NAMALWA (cell line): ENCODE data around the gene CDH4.
A peak's percentile ranks its signal among the peaks of the same experiment; 100 is the strongest.
"Not testable (repeated sequence)": the region's sequence is repeated elsewhere in the genome, so short reads cannot be mapped to it uniquely, and the experiment has no call there.

Source experiments
- DNase-seq: peaks from one replicate; pipeline ENCODE4 v3.0.0-alpha.2; 2015; ENCODE audit warnings: low spot score

CDH4 gene

GRCh38 chr20:61253640-61254511, 1.8 kb downstream of the CDH4 start:
- DNase-seq = no peak

GRCh38 chr20:61254881-61255626, 3.0 kb downstream of the CDH4 start:
- DNase-seq = no peak

- DNase-seq = no peak
Measured at GRCh38 chr20:61256365-61256764, 4.3 kb downstream of the CDH4 start.

GRCh38 chr20:61256824-61257223, 4.8 kb downstream of the CDH4 start:
- no peak for DNase-seq

DNA sequence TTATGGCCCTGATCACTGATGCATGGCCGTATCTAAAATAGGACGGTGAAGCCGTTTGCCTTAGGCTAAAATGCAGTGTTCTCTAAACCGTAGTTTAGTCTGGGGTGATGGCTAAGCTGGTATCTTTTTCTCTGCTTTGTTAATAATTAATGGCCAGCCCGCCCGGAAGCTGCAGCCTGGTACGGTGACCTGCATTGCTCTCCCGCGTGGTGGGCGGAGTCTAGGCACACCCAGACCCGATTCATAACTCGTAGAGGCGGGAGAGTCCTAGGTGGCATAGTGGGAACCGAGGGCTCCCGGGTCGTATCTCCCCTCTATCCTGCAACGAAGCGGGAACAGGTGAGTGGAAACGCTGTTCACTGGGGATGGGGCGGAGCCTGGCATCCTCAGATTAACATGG, 5.5 kb downstream of the CDH4 start:
- DNase-seq = no peak

DNA sequence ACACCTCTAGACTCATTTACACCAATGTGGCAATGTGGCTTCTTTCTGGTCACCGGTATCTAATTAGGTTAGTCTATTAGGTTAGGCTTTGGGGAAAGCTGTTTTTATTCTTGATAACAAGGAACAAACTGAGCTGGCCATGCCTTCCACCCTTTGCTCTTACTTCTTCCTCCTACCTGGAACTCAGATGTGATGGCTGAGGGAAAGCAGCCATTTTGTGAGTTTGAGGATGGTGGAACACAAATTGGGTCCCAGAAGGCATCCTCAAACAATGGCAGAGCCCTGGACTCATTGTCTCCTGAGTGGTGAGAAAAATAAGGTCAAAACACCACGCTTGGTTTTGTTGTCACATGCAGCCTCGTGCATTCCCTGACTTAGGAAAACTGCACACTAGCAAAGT, 7.7 kb downstream of the CDH4 start:
- no peak for DNase-seq

GRCh38 chr20:61260905-61261304, 8.8 kb downstream of the CDH4 start:
- no peak for DNase-seq

DNA sequence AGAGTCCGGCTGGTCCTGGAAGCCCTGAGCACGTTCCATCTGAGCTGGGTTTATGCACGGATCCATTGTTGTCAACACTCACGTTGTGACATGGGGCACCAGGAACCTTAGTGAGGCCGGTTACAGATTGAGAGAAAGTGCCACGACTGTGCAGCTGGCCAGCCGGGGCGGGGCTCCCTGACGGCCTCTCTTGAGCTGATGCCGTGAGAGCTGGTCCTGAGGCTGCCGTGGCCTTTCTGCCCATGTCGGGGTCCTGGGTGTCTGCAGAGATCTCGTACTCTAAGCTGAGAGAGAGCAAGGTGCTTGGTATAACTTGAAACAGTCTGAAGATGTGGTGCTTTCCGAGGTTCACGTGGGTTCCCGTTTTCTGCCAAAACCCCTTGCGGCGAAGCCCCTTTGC, 10.0 kb downstream of the CDH4 start:
- DNase-seq = no peak

DNA sequence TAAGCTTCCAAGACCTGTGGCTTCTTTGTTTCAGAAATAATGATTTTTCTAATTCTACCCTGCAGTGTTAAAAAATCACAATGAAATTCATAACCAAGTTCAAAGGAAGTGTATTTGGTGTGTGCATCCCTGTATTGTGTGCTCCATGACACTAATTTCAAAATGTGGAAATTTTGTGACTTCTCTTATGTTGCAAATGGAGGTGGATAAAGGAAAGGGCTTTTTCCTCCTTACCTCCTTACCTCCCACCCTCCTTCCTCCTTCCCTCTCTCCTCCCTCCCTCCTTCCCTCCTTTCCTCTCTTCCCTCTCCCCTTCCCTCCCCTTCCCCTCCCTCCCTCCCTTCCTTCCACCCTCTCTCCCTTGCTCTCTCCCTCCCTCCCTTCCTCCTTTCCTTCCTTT, 10.5 kb downstream of the CDH4 start:
- no peak for DNase-seq

DNA sequence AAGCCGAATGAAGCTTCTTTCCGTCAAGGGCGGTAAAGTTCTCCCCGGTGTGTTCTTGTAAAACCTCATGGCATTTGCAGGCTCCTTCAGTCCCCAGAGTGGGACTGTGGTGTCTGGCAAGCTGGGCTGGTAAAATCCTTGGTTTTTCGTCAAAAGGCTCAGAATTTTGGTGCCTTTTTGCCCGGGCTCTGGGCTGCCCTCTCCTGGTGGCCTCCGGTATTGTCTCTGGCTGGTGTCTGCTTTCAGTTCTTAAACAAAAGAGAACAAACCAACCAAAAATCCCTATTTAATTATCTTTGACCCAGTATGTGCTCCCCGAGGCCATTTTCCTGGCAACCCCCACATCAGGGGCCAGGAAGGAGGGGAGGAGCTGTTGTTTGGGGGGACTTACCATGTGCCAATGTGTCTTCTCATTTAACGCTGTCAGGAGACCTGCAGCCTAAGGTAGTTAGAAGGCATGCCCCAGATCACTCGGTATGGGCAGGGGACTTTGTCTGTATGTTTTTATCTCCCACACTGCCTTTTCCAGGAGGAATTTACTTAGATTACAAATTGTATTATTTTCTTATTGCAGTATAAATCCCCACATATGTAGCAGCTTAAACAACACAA, 11.1 kb downstream of the CDH4 start:
- peak; percentile 46 for DNase-seq

DNA sequence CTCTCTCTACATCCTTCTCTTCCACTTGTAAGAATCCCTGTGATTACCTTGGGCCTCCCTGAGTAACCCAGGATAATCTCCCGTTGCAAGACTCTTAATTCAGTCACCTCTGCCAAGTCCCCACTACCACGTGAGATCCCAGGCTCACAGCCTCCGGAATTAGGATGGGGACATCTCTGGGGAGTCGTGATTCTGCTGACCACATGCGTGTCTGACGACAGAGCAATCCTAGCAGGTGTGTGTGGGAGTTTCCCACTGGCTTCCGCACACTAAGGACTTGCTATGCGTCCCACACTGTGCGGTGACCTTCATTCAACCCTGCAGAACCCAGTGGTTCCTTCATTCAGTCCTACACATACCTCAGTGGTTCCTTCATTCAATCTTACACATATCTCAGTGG, 11.9 kb downstream of the CDH4 start:
- DNase-seq = no peak

- DNase-seq = no peak
Measured at GRCh38 chr20:61267241-61267640, 15.2 kb downstream of the CDH4 start.

DNA sequence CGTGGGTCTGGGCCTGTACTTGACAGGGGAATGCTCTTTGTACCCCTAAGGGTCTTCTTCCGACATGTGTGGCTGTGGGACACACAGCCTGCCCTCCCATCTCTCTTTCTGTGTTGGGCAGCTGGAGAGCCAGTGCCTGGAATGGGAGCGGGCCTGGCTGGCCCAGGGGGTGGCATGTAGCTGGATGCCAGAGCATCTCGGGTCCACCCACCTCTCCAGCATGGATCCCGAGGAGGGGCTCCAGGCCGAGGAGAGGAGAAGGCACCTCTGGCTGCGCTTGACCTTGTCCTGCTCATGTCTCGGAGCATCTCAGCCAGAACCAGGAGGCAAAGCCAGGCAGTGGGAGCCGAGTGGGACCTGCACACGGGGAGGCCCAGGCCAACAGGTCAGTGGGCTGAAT, 16.0 kb downstream of the CDH4 start:
- no peak for DNase-seq

GRCh38 chr20:61271312-61272231, 19.5 kb downstream of the CDH4 start:
- DNase-seq = no peak

GRCh38 chr20:61273024-61273423, 21.0 kb downstream of the CDH4 start:
- DNase-seq = not testable (repeated sequence)

- not testable (repeated sequence) for DNase-seq
Measured at GRCh38 chr20:61273666-61274065, 21.6 kb downstream of the CDH4 start.

DNA sequence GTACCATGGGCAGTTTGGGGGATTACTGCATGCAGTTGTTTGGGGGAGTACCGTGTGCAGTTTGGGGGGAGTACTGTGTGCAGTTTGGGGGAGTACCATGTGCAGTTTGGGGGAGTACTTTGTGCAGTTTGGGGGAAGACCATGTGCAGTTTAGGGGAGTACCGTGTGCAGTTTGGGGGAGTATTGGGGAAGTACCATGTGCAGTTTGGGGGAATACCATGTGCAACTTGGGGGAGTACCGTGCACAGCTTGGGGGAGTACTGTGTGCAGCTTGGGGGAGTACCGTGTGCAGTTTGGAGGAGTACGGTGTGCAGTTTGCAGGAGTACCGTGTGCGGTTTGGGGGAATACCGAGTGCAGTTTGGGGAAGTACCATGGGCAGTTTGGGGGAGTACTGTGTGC, 22.3 kb downstream of the CDH4 start:
- no peak for DNase-seq

GRCh38 chr20:61278296-61278695, 26.2 kb downstream of the CDH4 start:
- DNase-seq = no peak

- DNase-seq = no peak
Measured at GRCh38 chr20:61279621-61280150, 27.6 kb downstream of the CDH4 start.

DNA sequence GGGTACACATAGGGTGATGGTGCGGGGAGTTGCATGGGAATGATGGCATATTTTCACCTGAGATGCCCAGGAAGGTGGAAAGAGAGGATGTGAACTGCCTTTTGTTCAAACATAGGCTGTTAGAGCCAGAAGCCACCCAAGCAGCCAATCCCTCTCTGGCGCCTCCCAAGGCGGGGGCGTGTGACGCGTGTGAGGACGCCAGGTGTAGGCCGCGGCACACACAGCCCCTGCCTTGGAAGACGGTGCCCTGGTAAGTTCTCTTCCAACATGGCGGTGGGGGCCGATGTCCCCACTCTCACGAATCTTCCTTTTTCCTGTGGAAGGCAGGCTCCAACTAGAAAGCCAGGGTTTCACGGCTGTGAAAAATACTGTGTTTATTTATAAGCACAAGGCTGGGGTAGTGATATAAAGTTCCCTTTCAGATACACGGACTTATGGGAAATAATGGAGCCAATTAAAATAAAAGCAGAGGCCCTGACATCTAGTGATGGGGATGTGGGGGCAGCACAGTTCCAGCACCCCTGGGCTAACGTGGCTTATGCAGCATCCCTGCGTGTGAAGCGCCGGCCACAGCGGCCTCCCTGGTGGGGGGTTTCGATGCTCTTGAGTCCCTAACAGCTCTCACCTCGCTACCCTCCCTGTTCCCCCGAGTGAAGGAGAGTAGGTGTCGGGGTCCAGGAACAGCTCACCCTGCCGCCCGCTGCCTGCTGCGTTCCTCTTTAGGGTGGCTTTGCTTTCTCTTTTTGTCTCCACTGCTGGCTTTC, 28.3 kb downstream of the CDH4 start:
- DNase-seq = no peak

- DNase-seq = no peak
Measured at GRCh38 chr20:61281286-61281795, 29.3 kb downstream of the CDH4 start.
